ENCODE data around the gene SLC7A5.
A peak's percentile ranks its signal among the peaks of the same experiment; 100 is the strongest.
"Not testable (repeated sequence)": the region's sequence is repeated elsewhere in the genome, so short reads cannot be mapped to it uniquely, and the experiment has no call there.

SLC7A5 gene

DNA sequence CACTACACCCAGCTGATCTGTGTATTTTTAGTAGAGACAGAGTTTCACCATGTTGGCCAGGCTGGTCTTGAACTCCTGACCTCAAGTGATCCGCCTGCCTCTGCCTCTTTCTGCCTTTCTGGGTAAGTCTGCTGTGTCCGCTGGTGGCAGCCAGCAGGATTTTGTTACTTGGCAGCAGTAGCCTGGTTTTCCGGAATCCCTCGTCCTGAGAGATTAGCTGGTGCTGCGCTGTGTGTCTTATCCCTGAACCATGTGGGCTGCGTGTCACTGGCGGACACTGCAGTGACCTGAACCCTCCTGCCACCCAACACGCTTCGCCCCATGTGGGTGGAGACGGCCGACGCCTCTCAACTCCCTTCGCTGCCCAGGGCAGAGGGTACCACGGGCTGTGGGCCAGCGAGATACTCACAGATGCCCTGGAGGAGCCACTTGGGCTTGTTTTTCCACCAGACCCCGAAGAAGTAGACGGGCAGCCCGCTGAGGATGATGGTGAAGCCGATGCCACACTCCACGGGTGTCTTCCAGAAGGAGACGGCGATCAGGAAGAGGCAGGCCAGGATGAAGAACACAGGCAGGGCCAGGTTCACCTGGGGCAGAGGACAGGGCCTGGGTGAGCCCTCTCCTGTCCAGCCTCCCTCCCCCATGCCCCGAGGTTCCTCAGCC lies 35.2 kb downstream of the SLC7A5 start:
- DNase-seq (ENCODE audit: low spot score) = no peak

DNA sequence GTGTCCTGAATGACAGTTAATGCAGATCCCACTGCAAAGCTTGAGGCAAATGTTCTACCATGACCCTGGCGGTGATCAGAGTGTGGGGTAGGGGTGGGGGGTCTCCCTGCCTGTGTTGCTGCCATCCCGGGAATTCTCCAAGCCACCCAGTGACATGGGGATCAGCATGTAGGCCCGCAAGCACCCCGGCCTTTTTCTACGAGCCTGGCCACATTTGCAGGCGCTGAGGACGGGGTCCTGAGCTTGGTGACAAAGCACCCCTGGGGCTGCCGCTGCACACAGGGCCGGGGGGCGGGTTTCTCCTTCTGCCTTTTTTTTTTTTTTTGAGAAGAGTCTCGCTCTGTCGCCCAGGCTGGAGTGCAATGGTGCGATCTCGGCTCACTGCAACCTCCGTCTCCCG lies 35.8 kb downstream of the SLC7A5 start:
- DNase-seq (ENCODE audit: low spot score) = no peak

DNA sequence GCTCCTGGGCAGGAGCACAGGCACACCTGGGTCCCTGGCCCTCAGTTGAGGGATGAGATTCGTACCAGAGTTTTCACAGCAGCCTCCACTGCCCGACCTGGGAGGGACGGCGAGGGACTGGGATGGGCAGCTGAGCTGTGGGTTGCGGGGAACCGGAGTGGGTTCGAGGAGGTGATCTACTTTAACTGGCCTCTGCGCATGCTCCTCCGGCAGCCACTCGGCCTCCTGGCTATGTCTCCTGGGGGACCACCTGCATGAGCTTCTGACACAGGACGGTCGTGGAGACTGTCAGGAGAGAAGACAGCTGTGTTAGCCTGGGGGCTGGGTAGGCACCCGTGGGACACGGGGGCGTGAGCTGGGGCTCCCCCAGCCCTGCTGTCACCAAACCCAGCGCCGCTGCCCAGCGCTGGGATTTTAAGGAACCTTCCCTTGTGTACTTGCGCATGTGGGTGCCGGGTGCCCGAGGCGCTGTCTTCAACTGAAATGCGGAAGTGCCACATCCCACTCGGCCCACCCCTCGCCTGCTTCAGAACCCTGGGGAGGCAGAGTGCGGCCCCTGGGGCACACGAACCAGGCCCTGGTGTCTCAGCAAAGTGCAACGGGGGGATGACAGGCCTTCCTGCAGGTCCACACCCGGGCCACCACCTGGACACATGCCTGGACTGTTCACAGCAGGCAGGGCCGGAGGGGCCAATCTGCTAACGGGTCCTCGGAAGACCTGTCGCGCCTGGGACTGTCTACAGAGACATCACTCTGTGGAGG lies 36.4 kb downstream of the SLC7A5 start:
- DNase-seq (ENCODE audit: low spot score) = no peak

DNA sequence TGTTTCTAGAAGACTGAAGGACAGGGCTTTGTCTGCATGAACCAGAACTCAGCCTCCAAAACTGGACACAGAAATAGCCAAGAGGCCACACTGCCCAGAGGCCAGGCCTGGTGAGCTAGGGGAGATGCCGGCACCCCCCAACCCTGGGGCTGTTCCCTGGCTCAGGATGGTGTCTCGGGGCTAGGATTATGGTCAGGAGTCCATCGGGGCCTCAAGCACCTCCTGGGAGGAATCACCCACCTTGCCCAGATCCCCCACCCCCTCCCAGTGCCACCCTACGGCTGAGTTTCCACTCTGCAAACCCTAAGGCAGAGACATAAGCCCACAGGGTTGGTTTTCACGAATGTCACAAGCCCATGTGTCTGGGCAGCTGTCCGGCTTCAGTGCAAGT lies 37.2 kb downstream of the SLC7A5 start:
- no peak for DNase-seq (ENCODE audit: low spot score)

DNA sequence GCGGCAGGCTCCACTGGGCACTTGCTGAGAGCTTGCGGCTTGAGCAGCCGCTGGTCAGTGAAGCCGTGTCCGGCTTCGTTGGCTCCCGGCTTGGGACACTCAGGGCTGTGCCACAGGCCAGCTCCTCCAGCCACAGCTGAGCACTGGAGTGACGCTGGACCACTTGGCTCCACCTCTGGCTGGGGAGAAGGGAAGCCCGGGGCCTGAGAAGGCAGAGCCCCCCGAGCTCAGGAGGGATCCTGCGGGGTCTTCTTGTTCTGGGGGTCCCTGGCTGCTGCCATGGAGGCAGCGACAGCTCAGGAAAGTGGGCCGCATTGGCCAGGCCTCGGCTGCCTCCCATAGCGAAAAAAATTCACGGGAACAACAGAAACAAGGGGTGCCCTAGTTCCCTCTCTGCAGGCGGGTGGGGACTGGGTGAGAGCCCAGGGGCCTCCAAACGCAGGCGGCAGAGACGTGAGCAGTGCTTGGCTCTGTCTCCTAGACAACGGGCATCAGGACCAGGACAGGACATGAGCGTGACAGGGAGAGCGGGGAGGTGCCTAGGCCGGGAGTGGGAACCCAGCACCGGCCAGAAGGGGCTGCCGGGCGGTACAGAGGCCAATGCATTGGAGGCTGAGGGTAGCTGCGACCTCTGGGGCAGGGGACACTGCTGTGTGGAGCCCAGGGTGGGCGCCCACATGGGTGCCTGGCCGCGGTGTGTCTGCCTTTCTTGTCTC lies 37.7 kb downstream of the SLC7A5 start:
- DNase-seq (ENCODE audit: low spot score) = no peak

DNA sequence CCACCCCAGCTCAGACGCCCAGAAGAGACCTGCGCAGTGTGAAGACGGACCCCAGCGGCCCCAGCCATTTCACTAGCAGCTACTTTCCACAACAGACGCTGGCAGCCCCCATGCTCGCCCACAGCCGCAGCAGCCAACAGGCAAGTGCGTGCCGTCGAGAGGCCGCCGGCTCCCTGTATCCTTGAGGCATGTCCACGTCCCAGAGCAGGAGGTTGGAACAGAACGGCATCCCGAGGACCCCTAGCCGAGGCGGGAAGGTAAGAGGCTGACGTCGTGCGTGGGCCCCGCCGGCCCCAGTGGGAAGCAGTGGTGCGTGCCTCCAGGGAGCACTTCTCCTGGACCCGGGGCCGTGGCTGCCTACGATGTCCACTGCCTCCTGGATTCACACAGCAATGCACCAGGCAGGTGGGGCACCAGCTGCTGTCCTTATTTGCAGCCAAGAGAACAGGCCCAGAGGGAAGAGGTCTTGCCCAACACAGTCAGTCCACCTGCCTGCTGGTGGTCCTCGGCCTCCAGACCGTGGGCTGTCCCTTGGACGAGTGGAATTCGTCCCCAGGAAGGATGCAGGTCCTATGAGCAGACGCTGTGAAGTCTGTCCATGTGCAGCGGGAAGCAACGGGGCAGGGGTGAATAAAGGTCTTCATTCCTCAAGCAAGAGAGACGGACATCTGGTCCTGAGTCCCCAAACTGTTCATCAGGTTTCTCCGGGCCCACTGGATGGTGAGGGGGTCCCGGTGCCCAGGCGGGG lies 38.5 kb downstream of the SLC7A5 start:
- no peak for DNase-seq (ENCODE audit: low spot score)

DNA sequence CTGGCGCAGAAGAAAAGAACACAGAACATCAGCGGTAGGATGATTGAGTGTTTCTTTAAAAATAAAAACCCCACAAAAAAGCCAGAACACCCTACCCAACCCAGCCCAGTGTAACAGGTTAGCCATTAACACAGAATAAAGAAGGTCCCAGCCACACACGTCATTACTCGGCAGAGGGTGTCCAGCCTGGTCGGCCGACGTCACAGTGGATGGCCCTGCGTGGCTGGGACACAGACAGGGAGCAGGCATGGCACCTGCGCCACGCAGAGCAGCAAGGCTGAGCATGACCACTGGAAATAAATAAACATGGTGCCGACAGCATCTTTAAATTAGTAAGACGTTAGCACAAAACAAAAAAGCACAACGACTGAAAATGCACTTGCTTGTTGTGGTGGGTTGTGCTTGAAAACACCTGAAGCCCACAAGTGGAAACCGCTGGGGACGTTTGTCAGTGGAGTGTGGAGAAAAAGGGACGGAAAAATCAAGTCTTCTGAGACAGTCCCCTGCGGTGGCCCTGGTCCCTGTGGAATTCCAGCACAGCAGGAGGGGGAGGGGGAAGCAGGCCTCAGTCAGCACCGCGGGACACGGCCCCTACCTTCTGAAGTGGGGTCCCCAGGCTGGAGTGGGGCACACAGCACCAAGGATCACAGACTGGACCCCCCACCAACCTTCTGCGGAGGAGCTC lies 39.2 kb downstream of the SLC7A5 start:
- DNase-seq (ENCODE audit: low spot score) = no peak

DNA sequence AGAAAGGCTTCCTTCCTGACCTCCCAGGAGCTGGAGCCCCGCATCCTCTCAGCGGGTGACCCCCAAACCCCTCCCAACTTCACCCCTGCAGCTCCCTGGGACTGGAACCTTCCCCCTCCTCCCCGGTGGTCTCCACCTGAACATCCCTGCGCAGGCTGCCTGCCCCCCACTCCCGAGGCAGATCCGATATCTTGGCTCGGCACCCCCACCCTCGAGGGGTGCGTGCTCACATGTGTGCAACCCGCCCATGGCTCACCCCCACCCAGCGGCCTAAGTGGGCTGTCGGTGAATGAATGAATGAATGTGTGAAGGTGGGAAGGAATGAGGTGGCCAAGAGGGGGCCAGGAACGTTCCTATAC lies 39.7 kb downstream of the SLC7A5 start:
- no peak for DNase-seq (ENCODE audit: low spot score)

DNA sequence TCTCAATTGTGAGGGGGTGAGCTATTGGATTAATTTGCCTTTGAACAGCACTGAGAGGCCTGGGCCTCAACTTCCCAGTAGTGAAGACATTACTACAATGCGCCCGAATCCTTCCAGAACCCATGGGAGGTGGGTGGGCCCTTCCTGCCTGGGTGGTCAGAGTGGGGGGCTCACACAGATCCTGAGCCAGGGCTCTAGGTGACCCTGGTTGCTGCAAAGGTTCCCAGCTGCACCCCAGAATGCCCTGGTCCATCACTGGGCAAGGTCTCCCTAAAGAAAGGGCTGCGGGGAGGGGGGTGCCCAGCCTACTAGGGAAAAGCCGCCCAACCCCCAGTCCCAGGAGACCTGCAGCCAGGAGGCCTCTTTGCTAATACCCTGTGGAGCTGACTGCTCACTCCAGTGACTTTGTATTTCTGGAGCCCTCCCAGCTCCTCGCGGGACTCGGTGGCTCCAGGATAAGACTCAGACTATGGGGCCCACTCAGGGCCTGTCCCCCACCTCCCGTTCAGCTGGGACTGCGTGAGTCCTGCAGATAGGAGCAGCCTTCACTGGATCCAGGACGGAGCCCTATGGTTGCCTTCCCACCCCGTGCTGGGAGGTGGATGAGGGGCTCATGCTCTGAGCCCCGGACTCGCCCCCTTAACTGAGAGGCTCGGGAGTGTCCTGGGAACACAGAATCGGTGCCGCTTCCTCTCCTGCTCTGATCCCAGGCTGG lies 40.2 kb downstream of the SLC7A5 start:
- DNase-seq (ENCODE audit: low spot score) = peak; percentile 11

DNA sequence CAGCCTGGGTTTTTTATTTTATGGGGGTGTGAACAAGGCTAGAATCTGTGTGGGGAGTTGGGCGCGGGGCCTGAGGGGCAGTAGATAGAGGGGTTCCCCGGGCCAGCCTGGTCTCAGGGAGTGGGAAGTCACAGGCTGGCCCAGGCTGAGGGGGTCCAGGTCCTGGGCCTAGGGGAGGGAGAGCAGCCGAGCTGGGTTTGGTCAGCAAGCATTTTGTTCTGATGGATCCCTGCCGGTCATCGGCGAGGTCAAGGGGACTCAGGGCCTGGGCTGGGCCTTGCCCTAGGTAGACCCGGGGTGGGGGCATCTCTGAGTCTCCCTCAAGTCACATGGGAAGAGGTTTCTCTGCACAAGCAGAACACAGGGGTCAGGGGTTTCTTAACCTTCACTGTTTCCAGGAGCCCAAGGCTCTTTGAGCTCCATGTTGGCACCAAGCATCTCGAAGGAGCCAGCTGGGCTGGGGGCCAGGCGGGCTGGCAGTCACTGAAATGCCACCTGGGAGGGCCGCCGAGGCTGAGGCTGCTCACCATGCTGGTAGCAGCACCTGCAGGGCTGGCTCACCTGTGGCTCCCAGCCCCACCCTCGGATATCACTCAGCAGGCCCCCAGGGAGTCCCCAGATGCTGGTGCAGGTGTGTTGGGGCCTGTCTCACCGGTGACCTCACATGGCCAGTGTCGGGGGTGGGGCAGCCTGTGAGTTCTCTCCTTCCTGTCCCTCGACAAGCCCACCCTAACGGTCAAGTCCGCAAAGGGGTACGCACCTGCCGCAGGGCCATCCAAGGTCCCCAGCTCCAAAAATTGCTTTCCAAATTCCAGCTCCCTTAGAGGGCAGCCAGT lies 41.0 kb downstream of the SLC7A5 start:
- peak; percentile 31 for DNase-seq (ENCODE audit: low spot score)

DNA sequence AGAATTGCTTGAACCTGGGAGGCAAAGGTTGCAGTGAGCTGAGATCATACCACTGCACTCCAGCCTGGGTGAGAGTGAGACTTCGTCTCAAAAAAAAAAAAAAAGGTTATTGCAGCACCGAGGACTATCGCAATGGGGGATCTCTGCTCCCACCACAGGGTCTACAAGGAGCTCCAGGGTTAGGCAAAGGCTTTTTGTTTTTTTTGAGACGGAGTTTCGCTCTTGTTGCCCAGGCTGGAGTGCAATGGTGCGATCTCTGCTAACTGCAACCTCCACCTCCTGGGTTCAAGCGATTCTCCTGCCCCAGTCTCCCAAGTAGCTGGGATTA lies 41.8 kb downstream of the SLC7A5 start:
- DNase-seq (ENCODE audit: low spot score) = not testable (repeated sequence)

DNA sequence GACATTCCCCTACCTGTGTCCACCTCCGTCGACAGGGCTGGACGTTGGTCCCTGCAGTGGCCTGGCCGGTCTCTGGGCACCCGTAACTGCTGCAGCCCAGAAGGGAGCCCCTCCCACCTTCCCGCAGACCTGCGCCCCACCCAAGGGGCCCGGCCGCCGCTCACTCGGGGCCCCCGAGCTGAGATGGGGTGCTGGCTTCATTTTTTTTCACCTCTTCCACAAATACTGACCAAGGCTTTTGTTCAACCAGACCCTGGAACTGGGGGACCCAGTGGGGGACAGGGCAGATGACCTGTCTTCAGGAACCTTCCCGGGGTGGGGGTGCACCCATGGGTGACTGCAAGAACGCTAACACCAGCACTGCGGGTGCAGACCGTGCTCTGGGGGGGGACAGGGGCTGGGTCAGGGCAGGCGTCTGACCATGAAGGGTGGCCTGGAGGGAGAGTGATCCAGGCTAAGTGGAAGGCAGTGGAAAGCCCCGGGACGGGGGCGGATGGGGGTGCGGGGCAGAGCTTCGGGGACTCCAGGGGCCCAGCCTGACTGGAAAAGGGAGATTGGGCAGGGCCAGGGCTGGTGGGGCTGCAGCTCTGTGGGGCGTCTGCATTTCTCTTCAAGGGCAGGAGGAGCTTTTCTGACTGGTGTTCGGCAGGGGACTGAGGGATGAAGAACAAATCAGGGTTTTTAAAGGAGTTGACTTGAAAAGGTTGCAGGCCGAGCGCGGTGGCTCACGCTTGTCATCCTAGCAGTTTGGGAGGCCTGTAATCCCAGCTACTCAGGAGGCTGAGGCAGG lies 42.3 kb downstream of the SLC7A5 start:
- DNase-seq (ENCODE audit: low spot score) = peak; percentile 17

DNA sequence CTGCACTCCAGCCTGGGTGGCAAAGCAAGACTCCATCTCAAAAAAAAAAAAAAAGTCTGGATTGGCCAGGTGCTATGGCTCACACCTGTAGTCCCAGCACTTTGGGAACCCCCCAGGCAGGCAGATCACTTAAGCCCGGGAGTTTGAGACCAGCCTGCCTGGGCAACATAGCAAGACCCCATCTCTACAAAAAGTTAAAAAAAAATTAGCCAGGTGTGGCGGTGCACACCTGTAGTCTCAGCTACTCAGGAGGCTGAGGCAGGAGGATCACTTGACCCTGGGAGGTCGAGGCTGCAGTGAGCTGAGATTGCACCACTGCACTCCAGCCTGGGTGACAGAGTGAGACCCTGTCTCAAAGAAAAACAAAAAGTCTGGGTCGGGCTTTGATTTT lies 42.9 kb downstream of the SLC7A5 start:
- not testable (repeated sequence) for DNase-seq (ENCODE audit: low spot score)

DNA sequence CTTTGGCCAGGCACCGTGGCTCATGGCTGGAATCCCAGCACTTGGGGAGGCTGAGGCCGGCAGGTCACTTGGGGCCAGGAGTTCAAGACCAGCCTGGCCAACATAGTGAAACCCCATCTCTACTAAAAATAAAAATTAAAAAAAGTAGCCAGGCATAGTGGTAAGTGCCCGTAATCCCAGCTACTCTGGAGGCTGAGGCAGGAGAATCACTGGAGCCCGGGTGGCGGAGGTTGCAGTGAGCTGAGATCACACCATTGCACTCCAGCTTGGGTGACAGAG lies 43.5 kb downstream of the SLC7A5 start:
- not testable (repeated sequence) for DNase-seq (ENCODE audit: low spot score)

DNA sequence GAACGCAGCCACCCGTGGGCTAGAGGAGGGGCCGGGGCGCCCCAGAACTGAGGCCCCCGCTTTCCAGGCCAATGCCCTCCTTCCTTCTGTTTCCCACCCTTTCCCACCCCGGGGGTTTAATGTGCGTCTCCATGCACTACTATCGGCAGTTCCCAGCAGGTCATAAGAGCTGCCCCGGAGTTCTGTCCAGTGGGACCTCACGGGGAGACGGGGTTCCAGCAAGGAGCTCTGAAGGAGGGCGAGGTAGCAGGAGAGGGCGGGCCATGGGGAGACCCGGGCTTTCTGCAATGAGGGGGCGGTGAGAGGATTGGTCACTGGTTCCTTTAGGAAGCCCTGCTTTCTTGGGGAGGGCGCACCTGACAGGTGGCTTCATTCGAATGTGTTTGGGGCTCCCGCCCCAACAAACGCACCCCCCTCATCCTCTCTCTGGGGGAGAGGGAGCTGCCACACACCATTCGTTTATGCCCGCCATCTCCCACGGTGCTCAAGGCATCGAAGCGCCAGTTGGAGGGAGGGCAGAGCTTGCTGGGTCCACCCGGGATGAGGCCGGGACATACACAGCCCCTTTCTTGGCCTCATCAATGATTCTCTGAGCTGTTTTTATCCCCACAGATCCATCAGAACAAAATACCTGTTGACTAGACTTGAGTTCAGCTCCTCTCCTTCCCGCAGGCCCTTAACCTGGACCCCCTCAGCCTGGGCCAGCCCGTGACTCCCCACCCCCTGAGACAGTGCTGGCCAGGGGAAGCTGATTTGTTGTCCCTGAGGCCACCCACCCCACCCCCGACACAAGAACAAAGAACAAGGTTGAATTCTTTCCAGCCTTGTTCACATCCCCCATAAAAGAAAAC lies 44.1 kb downstream of the SLC7A5 start:
- DNase-seq (ENCODE audit: low spot score) = no peak

DNA sequence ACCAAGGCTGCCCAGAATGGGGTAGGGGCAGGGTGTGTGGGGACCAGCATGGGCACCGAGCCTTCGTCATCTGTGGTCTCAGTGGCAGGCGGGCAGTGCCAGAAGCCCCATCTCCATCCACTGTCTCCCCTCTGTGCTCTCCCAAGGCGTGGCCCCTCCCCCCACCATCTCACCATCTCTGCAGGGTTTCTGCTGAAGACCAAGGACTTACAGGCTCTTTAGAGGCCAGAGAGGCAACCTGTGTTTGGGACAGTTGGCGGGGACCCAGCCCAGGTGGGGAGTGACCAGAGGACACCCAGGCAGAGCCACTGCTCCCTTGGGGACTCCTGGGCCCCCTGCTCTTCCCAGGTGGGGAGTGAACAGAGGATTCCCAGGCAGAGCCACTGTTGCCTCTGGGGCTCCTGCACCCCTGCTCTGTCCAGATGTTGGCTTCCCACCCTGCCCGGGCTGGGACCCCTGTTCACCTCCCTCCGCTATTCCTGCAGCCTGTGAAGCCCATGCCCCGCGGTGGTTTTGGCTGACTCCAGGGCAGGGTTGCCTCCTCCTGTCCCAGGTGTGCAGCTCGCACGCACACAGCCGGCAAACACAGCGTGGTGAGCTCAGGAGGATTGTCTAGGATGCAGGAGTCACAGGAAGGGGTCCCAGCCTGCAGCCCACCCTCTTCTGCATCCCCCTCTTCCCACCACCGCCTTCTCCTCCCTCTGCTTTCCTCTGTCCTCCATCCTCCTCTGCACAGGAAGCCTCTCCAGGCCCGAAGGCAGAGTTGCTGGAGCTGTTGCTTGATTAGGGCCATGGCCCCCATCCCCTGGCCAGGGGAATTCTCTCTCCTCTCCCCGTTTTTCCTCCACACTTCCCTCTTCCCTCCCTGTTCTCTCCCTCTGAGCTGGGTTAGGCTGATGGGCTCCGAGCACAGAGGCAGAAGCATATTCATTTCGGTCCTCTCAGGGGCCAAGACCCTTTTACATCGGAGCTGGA lies 45.0 kb downstream of the SLC7A5 start:
- DNase-seq (ENCODE audit: low spot score) = no peak

DNA sequence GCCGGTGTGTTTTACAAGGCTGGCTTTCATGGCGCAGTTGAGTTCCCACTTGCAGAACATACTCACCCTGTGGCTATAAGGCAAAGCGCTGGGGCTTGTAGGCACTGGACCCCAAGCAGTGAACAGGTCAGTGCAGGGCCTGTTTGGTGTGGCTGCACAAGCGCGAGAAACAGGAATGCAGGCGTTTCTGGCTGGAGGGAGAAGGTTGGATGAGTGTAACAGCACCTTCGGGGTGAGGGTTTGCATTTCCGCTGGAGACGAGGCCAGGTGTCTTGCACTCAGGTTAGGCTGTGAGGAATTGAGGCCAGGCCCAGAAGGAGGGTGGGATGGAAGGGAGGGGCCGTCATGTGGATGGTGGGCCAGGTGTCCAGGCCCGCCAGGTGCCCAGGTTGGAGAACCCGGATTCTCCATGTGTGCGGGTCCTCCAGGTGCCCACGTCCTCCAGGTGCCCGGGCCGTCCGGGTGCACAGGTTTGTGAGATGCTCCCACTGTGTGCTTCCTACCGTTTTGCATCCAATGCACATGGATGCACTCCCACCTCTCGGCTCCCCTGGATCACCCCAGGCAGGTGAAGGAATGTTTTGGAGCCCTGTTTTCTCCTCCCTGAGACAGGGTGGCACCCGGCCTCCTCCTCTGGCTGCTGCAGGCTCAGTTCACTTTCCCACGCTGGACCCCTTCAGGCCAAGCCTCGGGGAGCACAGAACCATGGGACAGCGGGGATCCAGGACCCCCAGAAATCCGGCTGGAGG lies 46.0 kb downstream of the SLC7A5 start:
- no peak for DNase-seq (ENCODE audit: low spot score)

Data from hematopoietic multipotent progenitor cell treated with erythropoietin and hydrocortisone succinate and interleukin-3 and kit ligand, for 15 days (in vitro differentiated cells).